Testis (tissue), 3 donors: ENCODE results near the gene PPFIBP2. TPM values are rescaled to one million over a fixed set of nuclear protein-coding genes. Genes with fewer than 3 reads are reported as not detected.

Experiments
- DNase-seq: peaks from one replicate; pipeline ENCODE4 v3.0.0-alpha.2; 2019
- H3K27ac ChIP-seq, 2 donors: fragments of 200-600 bp; sonication (generic); one replicate each; pipeline ENCODE4 v1.5.1; 2019
- H3K27me3 ChIP-seq: fragments of 200-600 bp; sonication (generic); one replicate; pipeline ENCODE4 v1.5.1; 2019
- H3K36me3 ChIP-seq: fragments of 200-600 bp; sonication (generic); one replicate; pipeline ENCODE4 v1.5.1; 2017; ENCODE audit warnings: low read depth; ENCODE audit errors: missing control alignments
- H3K4me1 ChIP-seq: fragments of 200-600 bp; sonication (generic); one replicate; pipeline ENCODE4 v1.5.1; 2019
- H3K4me3 ChIP-seq, 2 donors: fragments of 200-600 bp; sonication (generic); one replicate each; pipeline ENCODE4 v1.5.1; 2017 to 2019
- H3K9me3 ChIP-seq: fragments of 200-600 bp; sonication (generic); one replicate; pipeline ENCODE4 v1.5.1; 2017
- CTCF ChIP-seq, 3 experiments: fragments of 450-650 bp in 2 of 3; fragments of 200-600 bp in 1 of 3; sonication (generic) in 1 of 3; IDR thresholded peaks; one replicate each; pipeline ENCODE4 v1.5.1; 2016 to 2019; ENCODE audit warnings: antibody characterized with exemption in 3 of 3, mild to moderate bottlenecking in 2 of 3, moderate library complexity in 1 of 3
- POLR2A ChIP-seq: fragments of 450-650 bp; IDR thresholded peaks from one replicate; pipeline ENCODE4 v1.6.1; 2017; ENCODE audit warnings: antibody characterized with exemption, mild to moderate bottlenecking, moderate library complexity
- WGBS, 2 donors: methylation state at CpG; one replicate each; pipeline ENCODE4 v1.1.5; 2018; 5-methylcytosine and 5-hydroxymethylcytosine counted together
- intact Hi-C: fragments of 100-400 bp; cut with DNase I; formaldehyde crosslinking; loops from one replicate; pipeline ENCODE4 v1.15.1; 2023; ENCODE audit warnings: low total_unique reads
- polyA plus RNA-seq: library from polyadenylated mRNA; stranded (reverse); fragments of 350-450 nt; fragmentation: Illumina TruSeq; extraction: RNeasy Lipid Tissue Mini Kit (QIAGEN cat#74804); gene quantifications from one replicate; pipeline ENCODE4 v1.2.3, GENCODE V29; 2014; ENCODE audit warnings: low read depth, low replicate concordance; ENCODE audit not compliant: insufficient read depth
- total RNA-seq, 2 donors: library from RNA; depleted of rRNA; stranded (reverse); fragments of >200 nt; gene quantifications; one replicate each; pipeline ENCODE4 v1.2.3, GENCODE V29; 2016

PPFIBP2 gene
- total and polyA plus RNA-seq, 3 donors from 2014 or later, result 70.5 to 105 (median 104) TPM

- no peak overlapping the region for H3K4me3 ChIP-seq
- H3K36me3 ChIP-seq, result no peaks in the 10 kb centered on the region
- H3K27me3 ChIP-seq, result no peaks in the 10 kb centered on the region
- H3K9me3 ChIP-seq, result no peaks in the 10 kb centered on the region
- no peak for DNase-seq
- no peak overlapping the region for H3K27ac ChIP-seq
- intact Hi-C loops, result no loop called here
- WGBS, 2 donors, result 100% methylated on average over 1 of the region's 1 CpG
- TF ChIP-seq CTCF (IDR thresholded peaks at IDR 0.05), result no peak
- TF ChIP-seq POLR2A, result no peak
- no peaks in the 10 kb centered on the region for H3K4me1 ChIP-seq
Observed at GRCh38 chr11:7473717-7474116, 40.1 kb upstream of the PPFIBP2 start.

DNA sequence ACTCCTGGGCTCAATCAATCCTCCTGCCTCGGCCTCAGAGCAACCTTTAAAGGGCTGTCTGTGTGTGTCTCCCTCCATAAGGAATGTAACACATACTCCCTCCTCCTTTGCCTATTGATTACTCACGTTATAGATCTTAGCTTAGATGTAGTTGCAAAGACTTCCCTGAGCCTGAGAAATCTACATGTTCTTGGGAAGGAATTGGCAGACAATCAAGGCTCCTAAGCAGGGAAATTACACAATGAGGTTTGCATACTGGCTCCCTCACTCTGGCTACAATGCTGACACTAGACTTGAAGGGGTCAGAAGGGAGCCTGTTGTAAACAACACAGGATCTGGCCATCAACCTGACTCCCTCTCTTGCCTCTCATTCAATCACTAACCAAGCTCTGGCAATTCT, 33.7 kb upstream of the PPFIBP2 start:
- H3K4me3 ChIP-seq, result no peak overlapping the region
- H3K9me3 ChIP-seq, result no peaks in the 10 kb centered on the region
- DNase-seq, result no peak
- 65 to 66% methylated on average over 2 of the region's 2 CpGs for WGBS, 2 donors
- intact Hi-C loops, result no loop called here
- no peak overlapping the region for H3K27ac ChIP-seq
- no peaks in the 10 kb centered on the region for H3K36me3 ChIP-seq
- H3K4me1 ChIP-seq, result peaks cover 3% of the 10 kb centered on the region
- H3K27me3 ChIP-seq, result no peaks in the 10 kb centered on the region
- no peak for TF ChIP-seq CTCF (IDR thresholded peaks at IDR 0.05)
- no peak for TF ChIP-seq POLR2A

GRCh38 chr11:7484131-7484530, 29.7 kb upstream of the PPFIBP2 start:
- no peak overlapping the region for H3K4me3 ChIP-seq
- H3K9me3 ChIP-seq, result no peaks in the 10 kb centered on the region
- 69 to 84% methylated on average over 3 of the region's 3 CpGs for WGBS, 2 donors
- intact Hi-C loops, result no loop called here
- H3K4me1 ChIP-seq, result peaks cover 3% of the 10 kb centered on the region
- no peaks in the 10 kb centered on the region for H3K27me3 ChIP-seq
- no peaks in the 10 kb centered on the region for H3K36me3 ChIP-seq
- no peak overlapping the region for H3K27ac ChIP-seq
- no peak for TF ChIP-seq CTCF (IDR thresholded peaks at IDR 0.05)
- TF ChIP-seq POLR2A, result no peak
- no peak for DNase-seq

DNA sequence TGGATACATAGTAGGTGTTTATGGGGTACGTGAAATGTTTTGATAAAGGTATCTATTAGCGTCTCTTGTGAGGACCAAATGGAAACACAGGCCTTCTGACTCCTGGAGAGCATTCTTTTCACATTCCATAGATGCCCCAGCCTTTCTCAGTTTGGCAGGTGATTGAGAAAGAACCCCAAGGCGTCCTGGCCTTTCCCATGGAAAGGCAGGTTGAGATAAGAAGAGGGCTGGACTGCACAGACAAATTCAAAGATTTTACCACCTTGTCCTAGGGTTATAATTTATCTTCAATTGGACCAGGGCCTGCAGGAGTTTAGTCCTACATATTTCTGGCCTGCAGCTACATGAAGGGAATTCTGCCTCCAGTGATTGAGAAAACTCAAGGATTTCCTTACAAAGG, 29.2 kb upstream of the PPFIBP2 start:
- Histone ChIP-seq H3K36me3 (no peaks in the 10 kb centered on the region), H3K27me3 (no peaks in the 10 kb centered on the region), H3K4me1 (peaks cover 3% of the 10 kb centered on the region), H3K4me3 (no peak overlapping the region), H3K27ac (peak overlapping the region in 1 of 2 donors; percentile 3), H3K9me3 (no peaks in the 10 kb centered on the region)
- TF ChIP-seq CTCF (IDR thresholded peaks at IDR 0.05), result no peak
- no peak for TF ChIP-seq POLR2A
- WGBS, 2 donors, result 54 to 68% methylated on average over 3 of the region's 3 CpGs
- no peak for DNase-seq
- intact Hi-C loops, result no loop called here
